Stimulated activated CD8-positive, alpha-beta memory T cell treated with anti-CD3 and anti-CD28 coated beads, Interleukin-12 subunit alpha, Interleukin-12 subunit beta, amount 100 ng/mL, for 24 hours (primary cell): ENCODE measurements around the gene HTR1A.

ENCODE experiments used
- DNase-seq: peaks from one replicate; pipeline ENCODE4 v3.0.0-alpha.2; 2020; ENCODE audit errors: extremely low read depth

HTR1A gene

GRCh38 chr5:63962279-63962678 lies at the start of gene HTR1A:
TSS of gene HTR1A (minus strand) at chr5:63962445. CDS start at chr5:63961719, 726 bp downstream.
- DNase-seq: no peak

DNA sequence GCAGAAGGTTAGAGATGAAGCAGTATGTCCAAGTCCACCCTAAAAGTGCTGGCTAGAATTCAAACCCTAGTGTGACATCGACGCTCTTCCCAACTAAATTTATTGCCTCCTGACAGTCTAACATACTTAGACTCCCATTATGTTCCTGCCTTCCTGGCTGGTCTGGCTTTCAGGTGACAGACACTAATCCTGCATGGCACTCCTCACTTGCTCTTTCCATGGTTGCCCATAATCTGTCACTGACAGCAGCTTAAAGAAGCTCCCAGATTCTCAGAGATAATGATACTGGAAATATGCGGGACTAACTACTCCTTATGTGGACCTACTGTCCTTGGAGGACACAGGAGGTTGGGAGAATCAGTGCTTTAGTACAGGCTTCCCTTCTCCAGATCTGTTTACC lies 41.7 kb upstream of the HTR1A start:
- no peak for DNase-seq

- DNase-seq: no peak
These were observed 37.9 kb upstream of the HTR1A start for GRCh38 chr5:64000096-64000495.

DNA sequence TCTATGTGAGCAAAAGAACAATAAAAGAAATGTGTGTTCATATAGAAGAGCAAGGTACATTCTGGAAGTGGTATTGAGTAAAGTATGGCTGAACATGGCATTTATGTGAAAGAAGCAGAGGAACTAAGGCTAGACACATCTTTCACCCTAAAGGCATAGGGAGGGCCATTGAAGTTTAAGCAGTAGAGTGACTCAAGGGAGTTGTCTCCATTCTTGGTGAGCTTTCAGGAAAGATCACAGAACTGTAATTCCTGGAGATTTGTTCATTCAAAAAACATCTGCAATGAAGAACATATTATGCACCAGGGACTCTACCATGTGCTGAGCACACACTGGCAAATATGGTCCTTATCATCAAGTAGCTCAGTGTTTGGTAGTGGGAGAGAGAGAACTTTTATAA lies 24.8 kb upstream of the HTR1A start:
- no peak for DNase-seq

- no peak for DNase-seq
These were observed 19.6 kb upstream of the HTR1A start for GRCh38 chr5:63981864-63982263.

DNA sequence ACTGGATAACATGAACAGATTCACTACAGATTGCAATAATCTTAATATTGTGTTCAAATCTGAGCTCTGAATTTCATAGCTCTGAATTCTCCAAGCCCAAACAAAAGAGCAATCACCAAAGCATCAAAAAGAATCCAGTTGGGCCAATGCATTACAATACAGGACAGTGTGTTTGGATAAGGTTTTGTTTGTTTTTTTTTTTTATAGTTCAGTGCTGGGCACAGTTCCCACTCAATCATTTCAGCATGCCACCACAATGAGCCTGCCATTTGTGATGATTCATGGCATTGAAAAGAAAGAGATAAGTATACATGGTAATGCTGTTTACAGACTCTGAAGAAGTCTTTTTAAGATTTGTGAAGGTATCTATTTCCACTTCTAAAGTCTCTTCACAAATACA lies 1.7 kb upstream of the HTR1A start:
- no peak for DNase-seq

GRCh38 chr5:63963080-63963735 lies 963 bp upstream of the HTR1A start:
- DNase-seq: no peak

GRCh38 chr5:63961598-63962161 lies 565 bp downstream of the HTR1A start:
- no peak for DNase-seq

GRCh38 chr5:63961125-63961597 lies 1.1 kb downstream of the HTR1A start:
- DNase-seq: no peak

DNA sequence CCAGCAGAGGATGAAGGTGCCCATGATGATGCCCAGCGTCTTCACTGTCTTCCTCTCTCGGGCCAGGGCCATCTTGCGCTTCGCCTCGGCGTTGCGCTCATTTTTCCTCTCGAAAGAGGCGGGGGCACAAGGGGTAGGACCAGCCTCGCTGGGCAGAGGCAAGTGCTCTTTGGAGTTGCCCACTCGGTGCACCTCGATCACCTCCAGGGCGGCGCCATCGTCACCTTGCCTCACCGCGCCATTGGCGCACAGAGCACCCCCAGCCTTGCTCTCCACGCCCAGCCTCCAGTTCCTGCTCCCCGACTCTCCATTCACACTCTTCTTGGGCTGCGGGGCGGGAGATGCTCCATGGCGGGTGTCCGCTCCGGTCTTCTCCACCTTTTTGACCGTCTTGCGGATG lies 1.6 kb downstream of the HTR1A start:
- DNase-seq: no peak

GRCh38 chr5:63959177-63959982 lies 2.9 kb downstream of the HTR1A start:
- DNase-seq: no peak

DNA sequence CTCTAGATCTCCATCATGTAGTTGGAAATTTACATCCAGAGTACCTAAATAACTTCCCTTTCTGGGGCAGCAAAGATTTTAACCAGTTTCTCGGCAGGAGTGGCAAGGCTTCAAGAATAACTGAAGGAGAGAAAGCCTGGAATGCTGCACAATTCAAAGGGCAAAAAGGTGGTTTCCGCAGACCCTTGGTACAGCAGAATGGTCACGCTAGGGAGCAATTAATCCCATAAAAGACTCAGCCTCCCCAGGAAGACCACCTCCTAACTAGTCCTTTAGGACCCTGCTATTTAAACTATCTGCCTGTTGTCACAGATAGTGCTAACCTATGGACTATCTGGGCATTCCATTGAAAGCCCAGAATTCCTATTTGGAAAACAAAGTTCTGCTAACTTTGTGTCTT lies 3.6 kb downstream of the HTR1A start:
- DNase-seq: no peak

- DNase-seq: no peak
These were observed 4.6 kb downstream of the HTR1A start for GRCh38 chr5:63957617-63958016.

DNA sequence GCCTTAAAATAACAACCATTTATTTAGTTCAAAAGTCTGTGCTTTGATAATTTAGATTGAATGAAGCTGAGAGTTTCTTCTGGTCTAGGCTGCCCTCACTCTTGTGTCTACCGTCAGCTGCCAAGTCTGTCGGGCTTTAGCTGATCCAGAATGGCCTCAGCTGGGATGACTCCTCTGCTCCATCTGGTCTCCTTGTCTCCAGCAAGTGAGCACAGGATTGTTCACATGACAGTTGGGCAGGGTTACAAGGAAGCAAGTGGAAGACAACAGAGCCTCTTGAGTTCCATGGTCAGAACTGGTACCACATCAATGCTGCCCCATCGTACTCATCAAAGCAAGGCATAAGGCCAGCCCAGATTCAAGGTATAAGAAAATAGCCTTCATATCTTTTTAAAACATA lies 9.0 kb downstream of the HTR1A start:
- DNase-seq: no peak

GRCh38 chr5:63935103-63935502 lies 27.1 kb downstream of the HTR1A start:
- DNase-seq: no peak

DNA sequence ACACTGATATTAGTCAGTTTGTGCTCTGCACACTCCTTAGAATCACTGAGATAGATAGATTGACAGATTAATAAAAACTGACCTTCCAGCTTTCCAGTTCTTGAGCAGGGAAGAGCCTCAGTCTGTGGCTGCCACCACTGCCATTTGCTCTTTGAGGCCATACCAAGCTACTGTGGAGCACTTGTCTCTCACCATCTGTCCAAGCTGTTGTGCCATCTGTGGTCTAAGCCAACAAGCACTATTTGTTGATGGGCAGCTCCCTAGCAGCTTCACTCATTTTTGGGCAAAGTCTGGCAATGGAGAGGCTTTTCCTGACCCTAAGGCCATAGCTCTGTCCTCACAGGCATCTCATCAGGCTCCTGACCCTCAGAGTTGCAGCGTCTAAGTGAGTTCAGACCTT lies 30.4 kb downstream of the HTR1A start:
- DNase-seq: no peak

DNA sequence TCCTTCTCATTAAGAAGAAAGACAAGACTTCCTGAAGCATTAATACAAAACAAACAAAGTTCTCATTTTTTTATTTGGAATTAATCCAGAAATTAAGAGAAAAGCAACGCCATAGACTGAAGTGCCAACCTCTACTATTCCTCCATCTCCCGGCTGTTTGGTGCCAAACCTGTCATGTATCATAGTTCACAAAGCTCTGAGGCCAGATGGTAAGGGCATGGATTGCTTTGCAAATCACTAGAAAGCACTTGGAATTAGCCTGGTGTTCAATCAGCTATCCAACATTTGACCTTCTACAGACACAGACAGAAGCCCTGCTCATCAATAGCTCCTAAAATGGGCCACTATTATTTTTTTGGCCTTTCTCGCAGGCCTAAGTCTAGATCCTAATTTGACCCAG lies 33.8 kb downstream of the HTR1A start:
- no peak for DNase-seq

GRCh38 chr5:63923914-63924313 lies 38.3 kb downstream of the HTR1A start:
- no peak for DNase-seq

DNA sequence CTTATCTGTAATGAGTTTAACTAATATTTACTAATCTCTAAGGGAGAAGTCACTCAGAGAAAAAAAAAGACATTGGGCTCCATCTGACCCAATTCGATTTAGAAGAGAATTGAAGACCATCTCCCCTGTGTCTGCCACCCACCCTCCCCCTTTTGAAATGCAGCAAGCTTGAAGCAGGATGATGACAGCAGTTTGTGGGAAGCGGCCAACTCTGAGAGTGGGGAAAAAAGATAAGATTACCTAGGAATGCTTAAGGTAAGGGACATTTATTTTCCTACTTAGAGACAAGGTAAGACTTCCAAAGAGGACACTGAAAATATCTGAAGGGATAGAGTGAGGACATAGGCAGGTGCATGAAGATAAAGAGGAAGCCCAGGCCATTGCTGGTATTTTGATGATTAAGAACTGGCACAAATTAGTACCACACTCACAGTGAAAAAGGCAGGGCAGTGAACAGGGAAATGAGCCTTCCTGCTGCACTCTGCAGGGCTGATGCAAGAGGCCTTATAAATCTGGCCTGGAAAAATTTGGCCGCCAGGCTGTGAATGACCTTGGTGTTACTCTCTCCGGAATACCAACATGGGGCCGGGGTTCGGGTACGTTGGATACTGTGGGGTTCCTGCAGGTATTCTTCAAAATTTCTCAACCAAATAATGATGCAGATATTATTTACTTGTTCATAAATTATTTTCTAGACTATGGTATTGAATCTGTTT lies 42.3 kb downstream of the HTR1A start:
- DNase-seq: no peak

- no peak for DNase-seq
These were observed 45.5 kb downstream of the HTR1A start for GRCh38 chr5:63916786-63917185.

DNA sequence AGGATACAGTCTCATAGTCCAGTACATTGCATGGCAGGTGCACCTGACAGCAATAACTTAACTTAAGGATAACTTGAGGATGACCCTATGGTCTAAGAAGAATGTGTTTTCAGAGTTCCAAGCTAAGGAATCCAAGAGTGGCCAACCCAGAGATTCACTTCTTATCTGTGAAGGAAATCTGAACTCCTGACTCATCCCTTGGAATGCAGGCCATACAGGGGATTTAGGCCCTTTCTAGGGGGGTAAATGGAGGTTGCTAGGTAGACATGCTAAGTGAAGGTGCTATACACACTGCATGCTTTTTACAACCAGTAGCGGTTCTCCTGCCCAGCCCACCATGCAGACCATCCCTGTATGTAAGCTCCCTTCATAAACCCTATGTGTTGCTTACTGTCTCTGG lies 50.4 kb downstream of the HTR1A start:
- no peak for DNase-seq
